Caco-2 (cell line): ENCODE results near the gene CD34. TPM values are rescaled to one million over a fixed set of nuclear protein-coding genes. Genes with fewer than 3 reads are reported as not detected.

Source experiments
- BruUV-seq: library from RNA; stranded (reverse); fragments of 400-500 nt; replicated peaks from 2 replicates; lab custom pipeline; 2021; lab: Mats Ljungman, UMichigan
- CTCF ChIA-PET: fragments of 300-600 bp; sonication (Branson Sonifier 250); formaldehyde crosslinking; loops from one replicate; lab custom pipeline; 2022; ENCODE audit warnings: antibody characterized with exemption; lab: Charles Lee
- POLR2A ChIA-PET: fragments of 300-600 bp; sonication (Branson Sonifier 250); formaldehyde crosslinking; loops from one replicate; lab custom pipeline; 2022; ENCODE audit warnings: antibody characterized with exemption; lab: Charles Lee
- DNase-seq, 2 experiments: peaks; one replicate each; pipeline versions ENCODE4 v3.0.0 to v3.0.0-alpha.2; 2020 to 2022
- H3K27me3 ChIP-seq: replicated peaks from 2 replicates; pipeline ENCODE4 v1.6.0; 2011; ENCODE audit warnings: low read length; ENCODE audit not compliant: control insufficient read depth, insufficient read depth
- H3K36me3 ChIP-seq: 2 replicates; pipeline ENCODE4 v1.5.1; 2011; ENCODE audit warnings: low read length; ENCODE audit not compliant: control insufficient read depth, insufficient read depth
- H3K4me1 ChIP-seq: fragments of 250-450 bp; sonication (Bioruptor Pico); 2 replicates; pipeline ENCODE4 v1.5.1; 2020; ENCODE audit warnings: mild to moderate bottlenecking
- H3K4me3 ChIP-seq: 2 replicates; pipeline ENCODE4 v1.5.1; 2011; ENCODE audit warnings: low read depth, mild to moderate bottlenecking, control low read depth, low read length
- H3K9me3 ChIP-seq: fragments of 250-450 bp; sonication (Bioruptor Pico); 2 replicates; pipeline ENCODE4 v1.5.1; 2020; ENCODE audit warnings: mild to moderate bottlenecking, moderate library complexity
- H3K27ac Mint-ChIP-seq: one replicate; pipeline ENCODE4 v1.8.0; 2022; ENCODE audit warnings: mixed read lengths; ENCODE audit not compliant: unreplicated experiment
- H3K27me3 Mint-ChIP-seq: one replicate; pipeline ENCODE4 v1.8.0; 2022; ENCODE audit warnings: mixed read lengths; ENCODE audit not compliant: insufficient read depth, unreplicated experiment
- H3K36me3 Mint-ChIP-seq: one replicate; pipeline ENCODE4 v1.8.0; 2022; ENCODE audit warnings: mild to moderate bottlenecking, mixed read lengths; ENCODE audit not compliant: insufficient read depth, unreplicated experiment
- H3K4me1 Mint-ChIP-seq: one replicate; pipeline ENCODE4 v1.8.0; 2022; ENCODE audit warnings: low read depth, mixed read lengths; ENCODE audit not compliant: unreplicated experiment
- H3K4me3 Mint-ChIP-seq: one replicate; pipeline ENCODE4 v1.8.0; 2022; ENCODE audit warnings: mild to moderate bottlenecking, moderate library complexity, mixed read lengths; ENCODE audit not compliant: unreplicated experiment
- H3K9me3 Mint-ChIP-seq: one replicate; pipeline ENCODE4 v1.8.0; 2022; ENCODE audit warnings: mixed read lengths; ENCODE audit not compliant: unreplicated experiment
- intact Hi-C: fragments of 100-400 bp; cut with micrococcal nuclease; formaldehyde crosslinking; loops from one replicate; pipeline ENCODE4 v1.10.0; 2022; ENCODE audit not compliant: unreplicated experiment
- total RNA-seq: library from RNA; stranded (reverse); gene quantifications from 2 replicates; pipeline ENCODE4 v1.2.3, GENCODE V29; 2022
- TF ChIP-seq, protein P1 (sequence below), 2 experiments: fragments of 200-600 bp in 1 of 2; IDR thresholded peaks; 1 replicate in 1 of 2; 2 replicates in 1 of 2; pipeline versions ENCODE4 v1.5.1 to v1.8.0; 2011 to 2022; ENCODE audit warnings: antibody characterized with exemption in 1 of 2, control low read depth in 1 of 2, inconsistent platforms in 1 of 2, low read depth in 1 of 2, low read length in 1 of 2, mild to moderate bottlenecking in 1 of 2, moderate library complexity in 1 of 2; ENCODE audit not compliant: insufficient read depth in 1 of 2, severe bottlenecking in 1 of 2, unreplicated experiment in 1 of 2

CD34 gene
- total RNA-seq, 1 experiment from 2014 or later: not detected

DNA sequence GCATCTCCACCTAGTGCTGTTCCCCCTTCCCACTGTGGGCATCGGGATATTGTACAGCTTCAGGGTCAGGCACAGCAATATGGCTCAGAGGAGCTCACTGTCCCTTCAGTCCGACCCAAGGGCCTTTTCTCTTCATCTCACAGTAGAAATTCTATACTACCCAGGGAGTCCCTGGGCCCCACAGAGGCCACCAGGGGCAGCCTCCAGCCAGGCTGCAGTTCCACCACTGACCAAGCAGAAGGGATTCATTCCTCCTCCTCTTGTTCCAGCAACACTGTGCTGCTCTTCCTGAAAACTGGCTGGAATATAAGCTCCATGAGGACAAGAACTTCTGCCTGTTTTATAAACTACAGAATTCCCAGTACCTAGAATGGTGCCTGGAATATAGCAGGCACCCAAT, 70.5 kb downstream of the CD34 start:
- peaks cover 14% of the 10 kb centered on the region for H3K4me1 Mint-ChIP-seq
- no peaks in the 10 kb centered on the region for H3K36me3 Mint-ChIP-seq
- H3K9me3 ChIP-seq: no peaks in the 10 kb centered on the region
- ChIA-PET CTCF (interaction anchor here (0.7 to 1.2 kb wide), 2 partner anchors 9 to 123 kb away, joined by 3 read pairs; no protein-coding TSS in a partner anchor), POLR2A (no interaction called here)
- intact Hi-C loops: no loop called here
- H3K4me1 ChIP-seq: peaks cover 12% of the 10 kb centered on the region
- no peaks in the 10 kb centered on the region for H3K36me3 ChIP-seq
- DNase-seq: peak in 1 of 2 experiments; percentile 12
- H3K27me3 Mint-ChIP-seq: no peaks in the 10 kb centered on the region
- no peak overlapping the region for H3K27ac Mint-ChIP-seq
- no TSS peak for BruUV-seq
- TF ChIP-seq, protein P1, sequence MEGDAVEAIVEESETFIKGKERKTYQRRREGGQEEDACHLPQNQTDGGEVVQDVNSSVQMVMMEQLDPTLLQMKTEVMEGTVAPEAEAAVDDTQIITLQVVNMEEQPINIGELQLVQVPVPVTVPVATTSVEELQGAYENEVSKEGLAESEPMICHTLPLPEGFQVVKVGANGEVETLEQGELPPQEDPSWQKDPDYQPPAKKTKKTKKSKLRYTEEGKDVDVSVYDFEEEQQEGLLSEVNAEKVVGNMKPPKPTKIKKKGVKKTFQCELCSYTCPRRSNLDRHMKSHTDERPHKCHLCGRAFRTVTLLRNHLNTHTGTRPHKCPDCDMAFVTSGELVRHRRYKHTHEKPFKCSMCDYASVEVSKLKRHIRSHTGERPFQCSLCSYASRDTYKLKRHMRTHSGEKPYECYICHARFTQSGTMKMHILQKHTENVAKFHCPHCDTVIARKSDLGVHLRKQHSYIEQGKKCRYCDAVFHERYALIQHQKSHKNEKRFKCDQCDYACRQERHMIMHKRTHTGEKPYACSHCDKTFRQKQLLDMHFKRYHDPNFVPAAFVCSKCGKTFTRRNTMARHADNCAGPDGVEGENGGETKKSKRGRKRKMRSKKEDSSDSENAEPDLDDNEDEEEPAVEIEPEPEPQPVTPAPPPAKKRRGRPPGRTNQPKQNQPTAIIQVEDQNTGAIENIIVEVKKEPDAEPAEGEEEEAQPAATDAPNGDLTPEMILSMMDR (IDR thresholded peaks at IDR 0.05; ENCODE audit: insufficient read depth in 1 of 2, low read depth in 1 of 2, low read length in 1 of 2, severe bottlenecking in 1 of 2, unreplicated experiment in 1 of 2): peak in 1 of 2 experiments; percentile 34
- no peaks in the 10 kb centered on the region for H3K9me3 Mint-ChIP-seq
- H3K27me3 ChIP-seq: no peaks in the 10 kb centered on the region
- H3K4me3 Mint-ChIP-seq: no peak overlapping the region
- H3K4me3 ChIP-seq: no peak overlapping the region

DNA sequence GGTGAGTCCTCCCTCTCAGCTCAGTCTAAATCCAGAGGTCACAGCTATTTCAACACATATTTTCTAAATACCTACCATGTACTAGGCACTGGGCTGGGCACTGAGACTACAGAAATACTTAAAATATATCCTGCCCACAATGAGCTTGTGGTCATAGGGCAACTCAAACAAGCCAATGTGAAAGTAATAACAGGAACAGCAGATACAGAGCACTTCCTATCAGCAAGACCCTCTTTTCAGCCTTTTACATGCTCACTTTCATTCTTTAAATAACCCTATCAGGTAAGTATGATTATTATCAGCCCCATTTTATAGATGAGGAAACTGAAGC, 71.9 kb downstream of the CD34 start:
- Histone ChIP-seq H3K9me3 (no peaks in the 10 kb centered on the region), H3K36me3 (no peaks in the 10 kb centered on the region), H3K27me3 (no peaks in the 10 kb centered on the region), H3K4me3 (no peak overlapping the region), H3K4me1 (peaks cover 12% of the 10 kb centered on the region)
- TF ChIP-seq, protein P1 (IDR thresholded peaks at IDR 0.05; ENCODE audit: insufficient read depth in 1 of 2, low read depth in 1 of 2, low read length in 1 of 2, severe bottlenecking in 1 of 2, unreplicated experiment in 1 of 2): no peak
- Mint-ChIP-seq H3K27ac (no peak overlapping the region), H3K36me3 (no peaks in the 10 kb centered on the region), H3K27me3 (no peaks in the 10 kb centered on the region), H3K9me3 (no peaks in the 10 kb centered on the region), H3K4me1 (peaks cover 14% of the 10 kb centered on the region), H3K4me3 (no peak overlapping the region)
- no TSS peak for BruUV-seq
- DNase-seq: no peak
- intact Hi-C loops: no loop called here
- ChIA-PET POLR2A (no interaction called here), CTCF (no interaction called here)

DNA sequence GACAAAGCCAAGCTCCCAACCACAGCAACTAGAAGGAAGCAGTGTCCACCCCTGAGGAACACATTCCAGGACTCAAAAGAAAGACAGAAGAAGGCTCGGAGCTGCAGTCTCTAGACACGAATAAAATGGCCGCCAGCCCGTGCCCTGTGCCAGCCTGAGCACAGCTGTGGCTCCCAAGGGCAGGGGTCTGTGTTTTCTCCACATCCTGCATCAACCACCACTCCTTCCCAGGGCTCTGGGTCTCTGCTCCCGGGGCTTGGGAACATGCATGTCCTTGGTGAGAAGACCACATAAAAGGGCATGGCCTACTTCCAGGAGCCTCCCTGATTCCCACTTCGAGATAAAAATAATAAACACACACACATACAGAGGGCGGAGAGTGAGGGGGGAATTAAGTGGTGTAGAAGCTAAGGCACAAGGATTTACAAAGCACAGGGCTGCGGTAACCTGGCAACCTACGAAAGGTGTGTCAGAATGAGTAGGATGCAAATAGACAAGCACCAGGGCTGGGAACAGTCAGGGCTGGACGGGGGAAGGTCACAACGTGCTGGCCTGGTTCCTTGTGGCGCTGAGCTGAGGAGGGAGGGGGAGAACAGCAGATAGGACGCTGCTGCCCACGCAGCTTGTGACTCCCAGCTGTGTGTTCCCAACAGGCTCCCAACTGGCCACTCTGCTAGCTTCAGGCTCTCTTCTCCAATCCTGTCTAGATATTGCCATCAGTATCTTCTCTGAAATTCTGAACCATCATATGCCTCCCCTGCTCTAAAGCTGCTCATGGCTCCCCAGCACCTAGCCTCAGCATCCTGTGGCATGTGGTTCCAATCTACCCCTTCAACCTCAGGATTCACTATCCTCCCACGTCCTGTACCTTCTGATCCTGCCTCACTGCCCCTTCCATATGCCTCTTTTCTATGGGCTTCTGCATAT, 72.5 kb downstream of the CD34 start:
- H3K36me3 ChIP-seq: no peaks in the 10 kb centered on the region
- no peaks in the 10 kb centered on the region for H3K9me3 Mint-ChIP-seq
- no peak overlapping the region for H3K4me3 Mint-ChIP-seq
- TF ChIP-seq, protein P1 (IDR thresholded peaks at IDR 0.05; ENCODE audit: insufficient read depth in 1 of 2, low read depth in 1 of 2, low read length in 1 of 2, severe bottlenecking in 1 of 2, unreplicated experiment in 1 of 2): no peak
- no TSS peak for BruUV-seq
- no peak overlapping the region for H3K27ac Mint-ChIP-seq
- ChIA-PET POLR2A (no interaction called here), CTCF (no interaction called here)
- DNase-seq: peak in 1 of 2 experiments; percentile 12
- H3K27me3 Mint-ChIP-seq: no peaks in the 10 kb centered on the region
- H3K9me3 ChIP-seq: no peaks in the 10 kb centered on the region
- intact Hi-C loops: no loop called here
- H3K27me3 ChIP-seq: no peaks in the 10 kb centered on the region
- no peaks in the 10 kb centered on the region for H3K36me3 Mint-ChIP-seq
- peaks cover 14% of the 10 kb centered on the region for H3K4me1 Mint-ChIP-seq
- no peak overlapping the region for H3K4me3 ChIP-seq
- H3K4me1 ChIP-seq: peaks cover 12% of the 10 kb centered on the region
